Measurements from ENCODE around the gene YJU2.
A peak's percentile ranks its signal among the peaks of the same experiment; 100 is the strongest.
"Not testable (repeated sequence)": the region's sequence is repeated elsewhere in the genome, so short reads cannot be mapped to it uniquely, and the experiment has no call there.

Gene YJU2

DNA sequence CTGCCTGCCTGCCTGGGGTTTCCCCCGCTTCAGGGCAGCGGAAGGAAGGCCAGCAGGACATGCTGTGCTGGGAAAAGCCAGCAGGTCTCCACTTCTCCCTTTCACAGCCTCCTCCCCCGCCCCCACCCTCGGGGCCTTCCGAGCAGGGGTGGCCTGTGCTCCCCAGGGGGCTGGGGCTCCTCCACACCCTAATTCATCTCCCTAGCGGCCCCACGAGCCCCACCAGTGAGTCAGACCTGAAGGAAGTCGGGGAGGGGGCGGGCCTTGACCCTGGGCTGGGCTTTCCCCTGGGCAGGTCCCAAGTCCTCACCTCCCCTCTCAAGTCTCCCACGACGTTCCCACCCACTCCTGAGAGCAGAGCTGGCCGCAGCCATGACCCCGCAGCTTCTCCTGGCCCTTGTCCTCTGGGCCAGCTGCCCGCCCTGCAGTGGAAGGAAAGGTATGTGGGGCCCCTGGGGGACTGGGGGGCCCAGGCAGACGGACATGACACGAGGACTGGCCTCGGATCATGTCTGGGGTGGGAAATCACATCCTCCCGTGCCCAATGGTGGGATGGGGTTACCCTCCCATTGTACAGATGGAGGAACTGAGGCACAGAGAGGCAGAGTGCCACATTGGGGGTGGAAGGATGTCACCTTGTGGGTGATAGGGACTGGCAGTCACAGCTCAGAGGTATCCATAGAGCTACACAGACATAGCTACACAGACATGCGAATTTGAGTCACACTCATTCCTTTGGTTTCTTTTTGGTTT, 17.5 kb upstream of the YJU2 start, which contains the start of gene EBI3:
Gene EBI3, plus strand, starts transcription at position 345 of the 753 bp plus-strand sequence. Its CDS starts 28 bp downstream, at position 373.
- peak; percentile 82 for DNase-seq

- not testable (repeated sequence) for DNase-seq
Measured at GRCh38 chr19:4230237-4230636, 16.6 kb upstream of the YJU2 start.

DNA sequence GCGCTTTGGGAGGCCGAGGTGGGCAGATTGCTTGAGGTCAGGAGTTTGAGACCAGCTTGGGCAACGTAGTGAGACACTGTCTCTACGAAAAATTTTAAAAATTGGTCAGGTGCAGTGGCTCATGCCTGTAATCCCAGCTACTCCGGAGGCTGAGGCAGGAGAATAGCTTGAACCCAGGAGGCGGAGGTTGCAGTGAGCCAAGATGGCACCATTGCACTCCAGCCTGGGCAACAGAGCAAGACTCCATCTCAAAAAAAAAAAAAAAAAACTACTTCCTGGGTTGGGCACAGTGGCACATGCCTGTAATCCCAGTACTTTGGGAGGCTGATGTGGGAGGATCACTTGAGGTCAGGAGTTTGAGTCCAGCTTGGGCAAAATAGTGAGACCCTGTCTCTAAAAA, 15.4 kb upstream of the YJU2 start:
- DNase-seq, result not testable (repeated sequence)

DNA sequence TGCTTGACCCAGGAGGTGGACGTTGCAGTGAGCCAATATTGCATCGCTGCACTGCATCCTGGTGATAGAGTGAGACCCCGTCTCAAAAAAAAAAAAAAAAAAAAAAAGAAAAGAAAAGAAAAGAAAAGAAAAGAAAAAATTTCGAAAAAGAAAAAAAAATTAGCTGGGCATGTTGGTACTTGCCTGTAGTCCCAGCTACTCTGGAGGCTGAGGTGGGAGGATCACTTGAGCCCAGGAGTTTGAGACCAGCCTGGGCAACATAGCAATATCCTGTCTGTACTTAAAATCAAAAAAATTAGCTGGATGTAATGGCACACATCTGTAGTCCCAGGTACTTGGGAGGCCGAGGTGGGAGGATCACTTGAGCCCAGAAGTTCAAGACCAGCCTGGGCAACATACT, 14.7 kb upstream of the YJU2 start:
- DNase-seq, result not testable (repeated sequence)

DNA sequence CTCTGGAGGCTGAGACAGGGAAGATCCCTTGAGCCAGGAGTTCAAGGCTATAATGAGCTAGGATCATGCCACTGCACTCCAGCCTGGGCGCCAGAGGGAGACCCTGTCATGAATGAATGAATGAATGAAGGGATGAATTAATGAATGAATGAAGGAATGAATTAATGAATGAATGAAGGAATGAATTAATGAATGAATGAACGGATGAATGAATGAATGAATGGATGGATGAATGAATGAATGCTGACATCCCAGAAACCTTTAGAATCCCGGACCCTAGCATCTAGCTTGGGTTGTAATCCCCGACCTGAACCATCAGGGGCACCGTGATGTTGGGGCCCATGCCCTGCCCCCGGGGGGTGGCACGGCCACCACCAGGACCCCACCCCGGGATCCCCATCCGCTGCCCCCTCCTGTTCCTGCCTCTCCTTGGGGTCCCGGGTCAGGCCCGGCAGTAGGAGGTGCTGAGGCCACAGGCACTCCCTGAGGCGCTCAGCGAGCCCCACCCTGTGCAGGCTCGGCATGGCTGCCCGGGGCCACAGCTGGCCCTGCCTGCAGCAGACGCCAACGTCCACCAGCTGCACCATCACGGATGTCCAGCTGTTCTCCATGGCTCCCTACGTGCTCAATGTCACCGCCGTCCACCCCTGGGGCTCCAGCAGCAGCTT, 14.1 kb upstream of the YJU2 start:
- DNase-seq, result peak; percentile 15

DNA sequence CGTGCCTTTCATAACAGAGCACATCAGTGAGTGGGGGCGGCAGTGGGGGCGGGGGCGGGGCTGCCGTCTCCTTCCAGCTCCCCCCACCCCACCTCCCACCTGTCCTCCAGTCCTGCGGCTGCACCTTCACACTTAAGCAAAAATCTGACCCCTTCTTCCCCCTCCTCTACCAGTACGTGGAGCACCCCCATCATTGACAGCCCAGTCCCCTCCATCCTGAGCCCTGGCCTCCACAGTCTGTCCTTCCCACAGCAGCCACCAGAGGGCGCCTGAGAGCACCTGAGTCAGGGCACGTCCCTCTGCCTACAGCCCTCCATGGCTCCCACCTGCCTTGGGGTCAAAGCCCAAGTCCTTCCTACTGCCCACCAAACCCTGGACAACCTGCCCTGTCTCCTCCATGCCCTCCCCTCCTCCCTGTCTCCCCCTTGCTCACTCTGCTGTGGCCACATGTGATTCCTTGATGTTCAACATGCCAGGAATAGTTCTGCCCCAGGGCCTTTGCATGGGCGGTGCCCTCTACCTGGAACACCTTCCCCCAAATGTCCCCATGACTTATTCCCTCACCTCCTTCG, 13.5 kb upstream of the YJU2 start:
- DNase-seq, result peak; percentile 44

DNA sequence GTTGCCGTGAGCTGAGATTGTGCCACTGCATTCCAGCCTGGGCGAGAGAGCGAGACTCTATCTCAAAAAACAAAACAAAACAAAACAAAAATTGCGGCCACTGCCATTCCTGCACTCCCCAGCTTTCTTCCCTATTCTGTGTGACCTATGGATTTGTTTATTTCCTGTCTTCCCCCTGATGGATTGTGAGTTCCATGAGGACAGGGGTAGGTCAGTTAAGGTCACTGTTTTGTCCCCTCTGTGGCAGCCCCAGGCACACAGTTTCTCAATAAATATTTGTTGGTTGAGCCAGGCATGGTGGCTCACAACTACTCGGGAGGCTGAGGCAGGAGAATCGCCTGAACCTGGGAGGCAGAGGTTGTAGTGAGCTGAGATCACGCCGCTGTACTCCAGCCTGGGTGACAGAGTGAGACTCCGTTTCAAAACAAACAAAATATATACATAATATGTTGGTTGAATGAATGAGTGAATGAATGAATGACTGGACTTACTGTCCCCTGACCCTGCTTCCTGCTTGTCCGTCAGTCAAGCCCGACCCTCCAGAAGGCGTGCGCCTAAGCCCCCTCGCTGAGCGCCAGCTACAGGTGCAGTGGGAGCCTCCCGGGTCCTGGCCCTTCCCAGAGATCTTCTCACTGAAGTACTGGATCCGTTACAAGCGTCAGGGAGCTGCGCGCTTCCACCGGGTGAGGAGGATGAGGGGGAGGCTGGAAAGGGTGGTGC, 12.6 kb upstream of the YJU2 start:
- no peak for DNase-seq

- no peak for DNase-seq
Measured at GRCh38 chr19:4234862-4235201, 12.0 kb upstream of the YJU2 start.

- DNase-seq, result not testable (repeated sequence)
Measured at GRCh38 chr19:4237510-4237909, 9.4 kb upstream of the YJU2 start.

DNA sequence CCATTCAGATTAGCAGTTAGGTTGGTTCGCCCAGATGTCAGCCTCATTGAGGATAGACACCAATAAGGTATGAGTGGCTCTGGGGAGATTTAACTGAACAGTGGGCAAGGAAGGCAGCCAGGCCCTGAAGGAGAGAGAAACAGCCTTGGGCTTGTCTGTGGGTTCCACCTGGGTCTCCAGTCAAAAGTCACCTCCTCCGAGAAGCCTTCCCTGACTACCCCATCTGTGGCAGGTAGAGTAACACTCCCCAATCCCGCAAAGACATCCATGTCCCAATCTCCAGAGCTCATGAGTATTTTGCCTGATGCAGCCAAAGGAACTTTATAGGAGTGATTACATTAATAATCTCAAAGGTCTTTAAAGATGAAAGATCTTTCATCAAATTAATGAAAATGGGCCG, 8.0 kb upstream of the YJU2 start:
- DNase-seq, result no peak

DNA sequence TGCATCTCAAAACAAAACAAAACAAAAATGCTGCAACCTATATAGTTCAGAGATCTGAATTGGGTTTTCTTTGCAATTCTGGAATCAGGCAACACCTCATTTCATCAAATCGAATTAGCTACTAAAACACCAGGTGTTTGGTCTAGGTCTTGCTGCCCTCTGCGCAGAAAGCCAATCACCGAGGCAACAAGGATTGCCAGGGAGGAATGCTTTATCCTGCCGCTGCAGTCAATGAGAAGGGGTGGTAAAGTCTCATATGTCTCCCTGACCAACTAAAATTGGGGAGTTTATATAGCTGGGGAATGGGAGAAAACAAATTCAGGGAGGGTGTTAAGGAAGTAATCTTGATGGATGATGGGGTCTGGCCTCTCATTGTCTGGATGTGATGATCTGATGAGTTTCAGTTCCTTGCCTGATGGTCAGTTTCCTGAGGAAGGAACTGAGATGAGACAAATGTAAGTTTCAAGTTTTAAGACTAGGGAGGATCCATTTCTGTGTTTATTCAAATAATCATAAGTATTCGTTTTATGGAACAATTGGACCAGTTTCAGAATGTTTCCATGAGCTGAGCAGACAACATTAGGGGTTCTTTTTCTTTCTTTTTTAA, 5.0 kb upstream of the YJU2 start:
- no peak for DNase-seq

DNA sequence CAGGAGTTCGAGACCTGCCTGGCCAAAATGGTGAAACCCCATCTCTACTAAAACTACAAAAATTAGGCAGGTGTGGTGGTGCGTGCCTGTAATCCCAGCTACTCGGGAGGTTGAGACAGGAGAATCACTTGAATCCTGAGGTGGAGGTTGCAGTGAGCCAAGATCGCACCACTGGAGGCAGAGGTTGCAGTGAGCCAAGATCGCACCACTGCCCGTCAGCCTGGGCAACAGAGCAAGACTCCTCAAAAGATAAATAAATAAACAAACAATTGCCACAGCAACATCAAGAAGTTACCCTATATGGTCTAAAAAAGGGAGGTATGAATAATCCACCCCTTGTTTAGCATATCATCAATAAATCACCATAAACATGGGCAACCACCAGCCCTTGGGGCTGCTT, 942 bp upstream of the YJU2 start:
- not testable (repeated sequence) for DNase-seq

- no peak for DNase-seq
Measured at GRCh38 chr19:4256563-4256962, 9.7 kb downstream of the YJU2 start.

- no peak for DNase-seq
Measured at GRCh38 chr19:4257025-4257424, 10.1 kb downstream of the YJU2 start.

GRCh38 chr19:4258181-4258580, 11.3 kb downstream of the YJU2 start:
- DNase-seq, result no peak

GRCh38 chr19:4260613-4261191, 13.8 kb downstream of the YJU2 start:
- DNase-seq, result no peak

GRCh38 chr19:4264812-4265211, 17.9 kb downstream of the YJU2 start:
- no peak for DNase-seq

- DNase-seq, result no peak
Measured at GRCh38 chr19:4266253-4267000, 19.5 kb downstream of the YJU2 start.

GRCh38 chr19:4267101-4267900, 20.4 kb downstream of the YJU2 start:
- DNase-seq, result peak; percentile 49

GRCh38 chr19:4267901-4268815, 21.3 kb downstream of the YJU2 start:
- no peak for DNase-seq

All from EL (cell line).